Transverse colon (tissue), 4 donors: ENCODE measurements around the gene CAMTA1.

Source experiments
- CTCF ChIP-seq, 5 experiments: fragments of 200-600 bp in 3 of 5; fragments of 450-650 bp in 2 of 5; sonication (generic) in 3 of 5; IDR thresholded peaks; 1 replicate in 2 of 5; 2 replicates in 3 of 5; pipeline ENCODE4 v1.5.1; 2016 to 2017; ENCODE audit warnings: antibody characterized with exemption in 5 of 5, inconsistent platforms in 3 of 5, mild to moderate bottlenecking in 2 of 5, moderate library complexity in 1 of 5
- EP300 ChIP-seq: sonication (generic); formaldehyde crosslinking; IDR thresholded peaks from one replicate; pipeline ENCODE4 v1.6.1; 2017; ENCODE audit warnings: antibody characterized with exemption, low read depth
- POLR2A ChIP-seq: fragments of 450-650 bp; IDR thresholded peaks from one replicate; pipeline ENCODE4 v1.6.1; 2016; ENCODE audit warnings: antibody characterized with exemption, mild to moderate bottlenecking, moderate library complexity
- POLR2AphosphoS5 ChIP-seq, 3 donors: sonication (generic); formaldehyde crosslinking; IDR thresholded peaks; one replicate each; pipeline ENCODE4 v1.6.1; 2016; ENCODE audit warnings: antibody characterized with exemption in 3 of 3

- TF ChIP-seq CTCF (IDR thresholded peaks at IDR 0.05) (no peak), POLR2A (no peak), POLR2AphosphoS5 (IDR thresholded peaks at IDR 0.05) (no peak), EP300 (no peak)
Measured at GRCh38 chr1:7060745-7061144, 275.5 kb downstream of the CAMTA1 start.
